ENCODE data around the gene ZNF837.

DNA sequence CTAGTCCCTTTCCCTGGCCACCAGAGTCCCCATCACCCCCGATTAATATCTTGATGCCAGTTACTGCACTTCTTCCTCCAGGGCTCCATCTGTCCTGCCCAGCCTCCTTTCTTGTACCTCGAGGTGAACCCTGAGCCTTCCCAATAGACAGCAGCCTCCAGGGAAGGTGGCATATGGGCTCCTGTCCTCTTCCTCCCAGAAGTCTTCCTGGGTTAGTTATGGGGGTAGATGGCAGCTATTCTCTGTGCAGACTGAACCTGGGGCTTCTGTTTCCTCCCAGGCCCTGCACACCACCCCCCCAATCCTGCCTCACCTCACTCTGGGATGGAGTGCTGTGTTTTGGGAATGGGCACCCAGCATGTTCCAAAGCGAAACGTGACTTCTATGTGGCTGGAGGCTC lies 17.3 kb upstream of the ZNF837 start:
- TF ChIP-seq, protein P1, sequence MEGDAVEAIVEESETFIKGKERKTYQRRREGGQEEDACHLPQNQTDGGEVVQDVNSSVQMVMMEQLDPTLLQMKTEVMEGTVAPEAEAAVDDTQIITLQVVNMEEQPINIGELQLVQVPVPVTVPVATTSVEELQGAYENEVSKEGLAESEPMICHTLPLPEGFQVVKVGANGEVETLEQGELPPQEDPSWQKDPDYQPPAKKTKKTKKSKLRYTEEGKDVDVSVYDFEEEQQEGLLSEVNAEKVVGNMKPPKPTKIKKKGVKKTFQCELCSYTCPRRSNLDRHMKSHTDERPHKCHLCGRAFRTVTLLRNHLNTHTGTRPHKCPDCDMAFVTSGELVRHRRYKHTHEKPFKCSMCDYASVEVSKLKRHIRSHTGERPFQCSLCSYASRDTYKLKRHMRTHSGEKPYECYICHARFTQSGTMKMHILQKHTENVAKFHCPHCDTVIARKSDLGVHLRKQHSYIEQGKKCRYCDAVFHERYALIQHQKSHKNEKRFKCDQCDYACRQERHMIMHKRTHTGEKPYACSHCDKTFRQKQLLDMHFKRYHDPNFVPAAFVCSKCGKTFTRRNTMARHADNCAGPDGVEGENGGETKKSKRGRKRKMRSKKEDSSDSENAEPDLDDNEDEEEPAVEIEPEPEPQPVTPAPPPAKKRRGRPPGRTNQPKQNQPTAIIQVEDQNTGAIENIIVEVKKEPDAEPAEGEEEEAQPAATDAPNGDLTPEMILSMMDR (conservative IDR thresholded peaks at IDR 0.05 in 1 of 2, IDR thresholded peaks at IDR 0.05 in 1 of 2; ENCODE audit: extremely low read depth in 1 of 2, insufficient read depth in 1 of 2, low read depth in 1 of 2, low read length in 2 of 2), result no peak
- no peak for TF ChIP-seq EZH2 (IDR thresholded peaks at IDR 0.05; ENCODE audit: borderline replicate concordance, low read length)
